Lower leg skin (tissue), 3 donors: ENCODE results near the gene EML2.

Experiments used
- POLR2A ChIP-seq, 2 donors: fragments of 450-650 bp; IDR thresholded peaks; one replicate each; pipeline ENCODE4 v1.6.1; 2016 to 2017; ENCODE audit warnings: antibody characterized with exemption in 2 of 2, mild to moderate bottlenecking in 1 of 2, moderate library complexity in 1 of 2
- TF ChIP-seq, protein P1 (sequence below), 3 donors: fragments of 450-650 bp; IDR thresholded peaks; one replicate each; pipeline ENCODE4 v1.5.1; 2016; ENCODE audit warnings: antibody characterized with exemption in 3 of 3, mild to moderate bottlenecking in 3 of 3, moderate library complexity in 2 of 3

DNA sequence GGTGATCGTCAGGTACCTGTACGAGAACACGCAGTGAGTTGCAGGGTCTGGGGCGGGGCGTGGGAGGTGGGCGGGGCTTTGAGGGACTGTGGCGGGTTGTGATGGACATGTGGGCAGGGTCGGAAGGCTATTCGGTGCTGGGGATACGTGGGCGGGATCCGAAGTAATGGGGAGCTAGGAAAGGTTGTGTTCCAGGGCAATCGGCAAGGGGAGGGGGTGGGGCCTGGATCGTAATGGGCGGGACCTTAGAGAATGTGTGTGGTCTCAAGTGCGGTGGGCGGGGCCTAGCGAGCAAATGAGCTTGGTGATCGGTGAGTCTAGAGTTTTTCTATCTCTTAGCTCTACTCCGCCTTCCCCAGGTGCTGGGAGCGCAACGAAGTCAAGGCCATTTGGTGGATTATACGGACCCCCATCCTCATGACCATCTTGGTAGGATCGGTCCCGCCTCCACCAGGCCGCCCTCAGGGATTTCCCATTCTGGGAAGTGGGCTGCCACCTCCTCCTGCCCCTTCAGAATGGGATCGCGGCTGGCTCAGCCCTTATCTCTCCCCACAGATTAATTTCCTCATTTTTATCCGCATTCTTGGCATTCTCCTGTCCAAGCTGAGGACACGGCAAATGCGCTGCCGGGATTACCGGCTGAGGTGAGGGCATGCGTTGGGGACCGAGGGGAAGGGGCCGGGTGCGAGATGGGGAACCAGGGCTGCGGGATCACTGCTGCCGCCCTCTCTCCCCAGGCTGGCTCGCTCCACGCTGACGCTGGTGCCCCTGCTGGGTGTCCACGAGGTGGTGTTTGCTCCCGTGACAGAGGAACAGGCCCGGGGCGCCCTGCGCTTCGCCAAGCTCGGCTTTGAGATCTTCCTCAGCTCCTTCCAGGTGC is 38.4 kb upstream of the EML2 start:
- TF ChIP-seq POLR2A (IDR thresholded peaks at IDR 0.05): no peak
- TF ChIP-seq, protein P1, sequence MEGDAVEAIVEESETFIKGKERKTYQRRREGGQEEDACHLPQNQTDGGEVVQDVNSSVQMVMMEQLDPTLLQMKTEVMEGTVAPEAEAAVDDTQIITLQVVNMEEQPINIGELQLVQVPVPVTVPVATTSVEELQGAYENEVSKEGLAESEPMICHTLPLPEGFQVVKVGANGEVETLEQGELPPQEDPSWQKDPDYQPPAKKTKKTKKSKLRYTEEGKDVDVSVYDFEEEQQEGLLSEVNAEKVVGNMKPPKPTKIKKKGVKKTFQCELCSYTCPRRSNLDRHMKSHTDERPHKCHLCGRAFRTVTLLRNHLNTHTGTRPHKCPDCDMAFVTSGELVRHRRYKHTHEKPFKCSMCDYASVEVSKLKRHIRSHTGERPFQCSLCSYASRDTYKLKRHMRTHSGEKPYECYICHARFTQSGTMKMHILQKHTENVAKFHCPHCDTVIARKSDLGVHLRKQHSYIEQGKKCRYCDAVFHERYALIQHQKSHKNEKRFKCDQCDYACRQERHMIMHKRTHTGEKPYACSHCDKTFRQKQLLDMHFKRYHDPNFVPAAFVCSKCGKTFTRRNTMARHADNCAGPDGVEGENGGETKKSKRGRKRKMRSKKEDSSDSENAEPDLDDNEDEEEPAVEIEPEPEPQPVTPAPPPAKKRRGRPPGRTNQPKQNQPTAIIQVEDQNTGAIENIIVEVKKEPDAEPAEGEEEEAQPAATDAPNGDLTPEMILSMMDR (IDR thresholded peaks at IDR 0.05): no peak
